Left lung (tissue), 10 donors: ENCODE results near the gene GJC3. TPM values are rescaled to one million over a fixed set of nuclear protein-coding genes. Genes with fewer than 3 reads are reported as not detected.
"Not testable (repeated sequence)": the region's sequence is repeated elsewhere in the genome, so short reads cannot be mapped to it uniquely, and the experiment has no call there.

ENCODE experiments used
- ATAC-seq: fragments of 200-7000 bp; cut with Tn5 transposase; one replicate; pipeline ENCODE4 v1.9.1; 2020; ENCODE audit warnings: moderate library complexity
- DNase-seq, 4 donors: peaks; one replicate each; pipeline ENCODE4 v3.0.0-alpha.2; 2013 to 2020
- H3K27ac ChIP-seq, 2 donors: fragments of 200-600 bp; sonication (generic) in 1 of 2; one replicate each; pipeline versions ENCODE4 v1.5.0 to v1.8.0; 2020 to 2021
- H3K27me3 ChIP-seq, 2 donors: fragments of 200-600 bp; sonication (generic) in 1 of 2; one replicate each; pipeline versions ENCODE4 v1.5.0 to v1.8.0; 2020 to 2021
- H3K36me3 ChIP-seq, 2 donors: fragments of 200-600 bp; sonication (generic) in 1 of 2; one replicate each; pipeline versions ENCODE4 v1.5.0 to v1.8.0; 2020 to 2021
- H3K4me1 ChIP-seq, 2 donors: fragments of 200-600 bp; one replicate each; pipeline ENCODE4 v1.8.0; 2021
- H3K4me3 ChIP-seq, 2 donors: fragments of 200-600 bp; sonication (generic) in 1 of 2; one replicate each; pipeline versions ENCODE4 v1.5.0 to v1.8.0; 2020 to 2021; ENCODE audit warnings: mild to moderate bottlenecking in 1 of 2
- H3K9me3 ChIP-seq, 2 donors: fragments of 200-600 bp; sonication (generic) in 1 of 2; one replicate each; pipeline versions ENCODE4 v1.5.0 to v1.8.0; 2020 to 2021
- intact Hi-C, 2 donors: fragments of 100-400 bp; cut with DNase I; formaldehyde crosslinking; loops; one replicate each; pipeline versions ENCODE4 v1.11.2 to v1.14.2; 2022
- polyA plus RNA-seq, 6 donors: library from polyadenylated mRNA; unstranded; fragments of 120-200 nt; gene quantifications; one replicate each; pipeline ENCODE4 v1.2.1, GENCODE V29; 2013; ENCODE audit not compliant: insufficient read length in 6 of 6
- total RNA-seq, 2 donors: library from RNA; stranded (reverse); fragmentation: NEBNext Ultra II Directional; extraction: Animal tissue kit (Norgen Biotek cat#: 25700); gene quantifications; one replicate each; pipeline ENCODE4 v1.2.1, GENCODE V29; 2021
- TF ChIP-seq, protein P1 (sequence below), 2 donors: fragments of 200-600 bp; sonication (generic) in 1 of 2; IDR thresholded peaks; one replicate each; pipeline versions ENCODE4 v1.5.0 to v1.8.0; 2021; ENCODE audit warnings: antibody characterized with exemption in 2 of 2
- donor health status: DM: no; HTN: yes; CAD: no.
- donor health status: DM: no; HTN: no; CAD: no.

Gene GJC3
- total and polyA plus RNA-seq, 8 donors: 0.24 to 1.3 (median 1.1) TPM; not detected in 1

DNA sequence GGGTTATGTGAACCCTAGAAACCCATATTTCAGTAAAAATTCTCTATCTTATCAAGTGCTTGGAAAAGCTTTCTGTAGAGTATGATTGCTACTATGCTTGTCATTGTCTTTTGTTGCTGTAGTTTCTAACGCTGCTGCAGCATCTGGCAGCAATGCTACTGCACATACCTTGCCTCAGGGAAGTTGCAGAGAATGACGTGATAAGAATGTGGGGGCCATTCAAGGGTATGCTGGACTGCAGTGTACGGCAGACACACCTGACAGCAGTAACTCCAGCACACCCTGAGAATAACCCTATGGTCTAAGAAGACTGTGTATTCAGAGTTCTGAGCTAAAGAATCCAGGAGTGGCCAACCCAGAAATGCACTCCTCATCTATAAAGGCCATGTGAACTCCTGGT, 30.6 kb downstream of the GJC3 start:
- intact Hi-C loops: no loop called here
- DNase-seq (no peak), ATAC-seq (no peak)
- H3K4me3 ChIP-seq: no peak overlapping the region
- H3K4me1 ChIP-seq: no peaks in the 10 kb centered on the region
- H3K27ac ChIP-seq: no peak overlapping the region
- TF ChIP-seq, protein P1, sequence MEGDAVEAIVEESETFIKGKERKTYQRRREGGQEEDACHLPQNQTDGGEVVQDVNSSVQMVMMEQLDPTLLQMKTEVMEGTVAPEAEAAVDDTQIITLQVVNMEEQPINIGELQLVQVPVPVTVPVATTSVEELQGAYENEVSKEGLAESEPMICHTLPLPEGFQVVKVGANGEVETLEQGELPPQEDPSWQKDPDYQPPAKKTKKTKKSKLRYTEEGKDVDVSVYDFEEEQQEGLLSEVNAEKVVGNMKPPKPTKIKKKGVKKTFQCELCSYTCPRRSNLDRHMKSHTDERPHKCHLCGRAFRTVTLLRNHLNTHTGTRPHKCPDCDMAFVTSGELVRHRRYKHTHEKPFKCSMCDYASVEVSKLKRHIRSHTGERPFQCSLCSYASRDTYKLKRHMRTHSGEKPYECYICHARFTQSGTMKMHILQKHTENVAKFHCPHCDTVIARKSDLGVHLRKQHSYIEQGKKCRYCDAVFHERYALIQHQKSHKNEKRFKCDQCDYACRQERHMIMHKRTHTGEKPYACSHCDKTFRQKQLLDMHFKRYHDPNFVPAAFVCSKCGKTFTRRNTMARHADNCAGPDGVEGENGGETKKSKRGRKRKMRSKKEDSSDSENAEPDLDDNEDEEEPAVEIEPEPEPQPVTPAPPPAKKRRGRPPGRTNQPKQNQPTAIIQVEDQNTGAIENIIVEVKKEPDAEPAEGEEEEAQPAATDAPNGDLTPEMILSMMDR (IDR thresholded peaks at IDR 0.05): no peak
- peaks cover 0 to 65% of the 10 kb centered on the region in 2 donors for H3K36me3 ChIP-seq
- H3K27me3 ChIP-seq: no peaks in the 10 kb centered on the region
- no peaks in the 10 kb centered on the region for H3K9me3 ChIP-seq

DNA sequence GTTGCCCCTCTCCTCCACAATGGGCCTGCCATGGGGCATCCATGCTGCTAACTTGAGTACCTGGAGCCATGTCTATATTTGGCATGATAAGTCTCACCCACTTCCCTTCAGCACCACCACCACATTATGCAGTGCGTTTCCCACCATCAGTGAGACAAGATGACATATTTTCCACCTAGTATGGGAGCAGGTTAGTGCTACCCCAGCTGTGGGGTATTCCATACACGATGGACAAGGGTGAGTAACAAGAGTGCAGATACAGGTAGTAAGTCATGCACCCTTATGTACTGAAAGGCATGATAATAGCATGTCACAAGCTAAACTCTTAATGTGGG, 31.4 kb downstream of the GJC3 start:
- ATAC-seq (no peak), DNase-seq (no peak)
- H3K4me3 ChIP-seq: no peak overlapping the region
- TF ChIP-seq, protein P1 (IDR thresholded peaks at IDR 0.05): no peak
- intact Hi-C loops: no loop called here
- H3K4me1 ChIP-seq: no peaks in the 10 kb centered on the region
- no peaks in the 10 kb centered on the region for H3K27me3 ChIP-seq
- no peaks in the 10 kb centered on the region for H3K9me3 ChIP-seq
- H3K36me3 ChIP-seq: peaks cover 0 to 56% of the 10 kb centered on the region in 2 donors
- H3K27ac ChIP-seq: no peak overlapping the region

DNA sequence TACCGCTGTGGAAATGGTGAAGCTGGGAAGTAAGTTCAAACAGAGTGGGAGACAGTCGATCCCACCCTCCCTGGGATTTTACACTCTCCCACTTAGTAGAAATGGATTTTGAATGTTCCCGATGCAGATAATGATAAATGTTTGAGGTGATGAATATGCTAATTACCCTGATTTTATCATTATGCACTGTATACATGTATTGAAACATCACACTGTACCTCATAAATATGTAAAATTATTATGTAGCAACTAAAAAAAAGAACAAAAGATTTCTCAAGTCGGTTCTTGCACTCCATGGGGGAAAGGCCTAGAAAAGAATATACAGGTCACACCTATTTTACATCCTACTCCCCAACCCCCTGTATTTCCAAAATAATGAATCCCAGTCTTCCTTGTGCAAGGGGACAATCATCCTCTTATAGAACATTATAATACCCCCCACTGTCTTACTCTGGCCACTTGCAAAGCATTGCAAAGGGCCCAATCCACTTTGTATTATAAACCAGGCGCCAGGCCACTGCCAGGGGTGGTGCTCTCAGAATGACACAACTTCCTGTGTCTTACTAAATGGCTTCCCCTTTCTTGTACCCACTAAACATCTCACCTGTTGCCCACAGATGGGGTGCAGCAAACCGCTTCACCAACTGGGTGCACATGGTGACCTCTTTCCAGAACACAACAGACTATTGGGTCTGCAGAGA, 31.9 kb downstream of the GJC3 start:
- intact Hi-C loops: no loop called here
- H3K4me1 ChIP-seq: no peaks in the 10 kb centered on the region

DNA sequence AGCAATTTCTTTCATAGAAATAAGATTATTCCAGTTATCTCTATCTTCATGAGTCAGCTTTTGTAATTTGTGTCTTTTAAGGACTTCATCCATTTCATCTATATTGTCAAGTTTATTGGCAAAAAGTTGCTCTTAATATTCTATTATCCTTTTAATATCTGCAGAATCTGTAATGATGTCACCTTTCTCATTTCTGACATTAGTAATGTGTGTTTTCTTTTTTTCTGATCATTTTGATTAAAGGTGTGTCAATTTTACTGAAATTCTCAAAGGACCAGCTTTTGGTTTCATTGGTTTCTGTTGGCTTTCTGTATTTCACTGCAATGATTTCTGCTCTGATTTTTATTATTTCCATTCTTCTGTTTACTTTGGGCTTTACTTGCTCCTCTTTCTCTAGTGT, 34.7 kb downstream of the GJC3 start:
- Histone ChIP-seq H3K27ac (no peak overlapping the region), H3K36me3 (peaks cover 0 to 55% of the 10 kb centered on the region in 2 donors), H3K27me3 (no peaks in the 10 kb centered on the region), H3K4me1 (no peaks in the 10 kb centered on the region), H3K4me3 (no peak overlapping the region), H3K9me3 (no peaks in the 10 kb centered on the region)
- intact Hi-C loops: no loop called here
- TF ChIP-seq, protein P1 (IDR thresholded peaks at IDR 0.05): no peak
- no peak for ATAC-seq
- DNase-seq: no peak

More for the DNA sequence above, 31.9 kb downstream of the GJC3 start:
- Histone ChIP-seq H3K27me3 (no peaks in the 10 kb centered on the region), H3K4me3 (no peak overlapping the region), H3K9me3 (no peaks in the 10 kb centered on the region), H3K36me3 (peaks cover 0 to 55% of the 10 kb centered on the region in 2 donors), H3K27ac (no peak overlapping the region)
- TF ChIP-seq, protein P1 (IDR thresholded peaks at IDR 0.05): no peak
- ATAC-seq (no peak), DNase-seq (no peak)

DNA sequence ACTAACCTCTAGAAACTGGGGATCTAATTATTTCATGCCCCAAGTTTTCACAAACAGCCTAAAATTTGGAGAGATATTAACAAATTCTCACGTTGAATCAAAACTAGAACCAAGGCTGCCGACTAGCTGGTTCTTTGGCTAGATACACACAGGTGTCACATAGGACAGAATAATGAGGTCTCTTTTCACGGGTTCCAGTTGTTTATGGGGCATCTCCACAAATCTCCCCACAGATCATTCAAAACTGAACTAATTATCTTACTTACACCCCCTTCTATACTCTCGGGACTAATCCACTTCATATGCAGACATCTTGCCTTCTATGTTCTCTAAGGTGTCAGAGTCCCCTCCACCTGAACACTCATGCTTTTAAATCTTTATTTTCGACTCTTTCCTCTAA, 36.1 kb downstream of the GJC3 start:
- intact Hi-C loops: no loop called here
- TF ChIP-seq, protein P1 (IDR thresholded peaks at IDR 0.05): no peak

DNA sequence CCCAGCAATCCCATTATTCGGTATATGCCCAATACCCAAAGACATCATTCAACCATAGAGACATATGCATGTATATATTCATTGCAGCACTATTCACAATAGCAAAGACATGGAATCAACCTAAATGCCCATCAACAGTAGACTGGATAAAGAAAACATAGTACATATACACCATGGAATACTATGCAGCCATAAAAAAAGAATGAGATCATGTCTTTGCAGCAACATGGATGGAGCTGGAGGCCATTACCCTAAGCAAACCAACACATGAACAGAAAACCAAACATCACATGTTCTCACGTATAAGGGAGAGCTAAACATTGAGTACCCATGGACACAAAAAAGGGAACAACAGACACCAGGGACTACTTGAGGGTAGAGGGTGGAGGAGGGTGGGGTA, 39.1 kb downstream of the GJC3 start:
- ATAC-seq, H3K9me3 ChIP-seq, intact Hi-C loops, DNase-seq, H3K4me3 ChIP-seq, H3K27me3 ChIP-seq, H3K27ac ChIP-seq, H3K4me1 ChIP-seq: not testable (repeated sequence)
- H3K36me3 ChIP-seq: peaks cover 0 to 37% of the 10 kb centered on the region in 2 donors

More for the DNA sequence above, 36.1 kb downstream of the GJC3 start:
- no peaks in the 10 kb centered on the region for H3K4me1 ChIP-seq
- no peak overlapping the region for H3K4me3 ChIP-seq
- ATAC-seq (no peak), DNase-seq (no peak)
- no peaks in the 10 kb centered on the region for H3K9me3 ChIP-seq
- no peaks in the 10 kb centered on the region for H3K27me3 ChIP-seq
- peaks cover 0 to 49% of the 10 kb centered on the region in 2 donors for H3K36me3 ChIP-seq
- no peak overlapping the region for H3K27ac ChIP-seq

DNA sequence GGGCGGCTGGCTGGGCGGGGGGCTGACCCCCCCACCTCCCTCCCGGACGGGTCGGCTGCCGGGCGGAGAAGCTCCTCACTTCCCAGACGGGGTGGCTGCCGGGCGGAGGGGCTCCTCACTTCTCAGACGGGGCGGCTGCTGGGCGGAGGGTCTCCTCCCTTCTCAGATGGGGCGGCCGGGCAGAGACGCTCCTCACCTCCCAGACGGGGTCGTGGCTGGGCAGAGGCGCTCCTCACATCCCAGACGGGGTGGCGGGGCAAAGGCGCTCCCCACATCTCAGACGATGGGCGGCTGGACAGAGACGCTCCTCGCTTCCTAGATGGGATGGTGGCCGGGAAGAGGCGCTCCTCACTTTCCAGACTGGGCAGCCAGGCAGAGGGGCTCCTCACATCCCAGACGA, 41.1 kb downstream of the GJC3 start:
- intact Hi-C loops, H3K27ac ChIP-seq, H3K4me3 ChIP-seq, H3K9me3 ChIP-seq, ATAC-seq, H3K27me3 ChIP-seq, DNase-seq, H3K4me1 ChIP-seq: not testable (repeated sequence)
- H3K36me3 ChIP-seq: peaks cover 0 to 37% of the 10 kb centered on the region in 2 donors
